GM23338 (cell line): ENCODE measurements around the gene NLK. TPM values are rescaled to one million over a fixed set of nuclear protein-coding genes. Genes with fewer than 3 reads are reported as not detected.

Experiments used
- ATAC-seq: fragments of 200-7000 bp; cut with Tn5 transposase; 3 replicates; pipeline ENCODE4 v1.9.1; 2020
- DNase-seq: peaks from one replicate; pipeline ENCODE4 v3.0.0-alpha.2; 2015; ENCODE audit warnings: low spot score
- H2AFZ ChIP-seq: fragments of 200-600 bp; sonication (generic); 2 replicates; pipeline ENCODE4 v1.8.0; 2016; ENCODE audit warnings: antibody characterized with exemption, mild to moderate bottlenecking, moderate library complexity
- H3F3A ChIP-seq: fragments of 200-600 bp; sonication (generic); replicated peaks from 2 replicates; pipeline ENCODE4 v1.8.0; 2017; ENCODE audit warnings: antibody characterized with exemption, mixed run types, low read depth
- H3K27ac ChIP-seq: fragments of 200-600 bp; sonication (generic); 2 replicates; pipeline ENCODE4 v1.6.1; 2016; ENCODE audit warnings: low read depth
- H3K27me3 ChIP-seq: fragments of 200-600 bp; sonication (generic); 2 replicates; pipeline ENCODE4 v1.8.0; 2016; ENCODE audit warnings: mild to moderate bottlenecking, mixed run types, moderate library complexity; ENCODE audit not compliant: insufficient read depth
- H3K36me3 ChIP-seq: fragments of 200-600 bp; sonication (generic); 2 replicates; pipeline ENCODE4 v1.8.0; 2016; ENCODE audit warnings: mild to moderate bottlenecking; ENCODE audit not compliant: insufficient read depth
- H3K4me1 ChIP-seq: fragments of 200-600 bp; sonication (generic); 2 replicates; pipeline ENCODE4 v1.8.0; 2016; ENCODE audit warnings: mild to moderate bottlenecking, moderate library complexity; ENCODE audit not compliant: insufficient read depth
- H3K4me2 ChIP-seq: fragments of 200-600 bp; sonication (generic); 2 replicates; pipeline ENCODE4 v1.7.1; 2017; ENCODE audit warnings: mixed run types
- H3K4me3 ChIP-seq: fragments of 200-600 bp; sonication (generic); 2 replicates; pipeline ENCODE4 v1.6.1; 2016; ENCODE audit warnings: mixed run types
- H3K79me2 ChIP-seq: fragments of 200-600 bp; sonication (generic); replicated peaks from 2 replicates; pipeline ENCODE4 v1.8.0; 2017; ENCODE audit warnings: mild to moderate bottlenecking; ENCODE audit not compliant: insufficient read depth
- H3K9me2 ChIP-seq: fragments of 200-600 bp; sonication (generic); 2 replicates; pipeline ENCODE4 v1.8.0; 2017; ENCODE audit not compliant: insufficient read depth
- H4K20me1 ChIP-seq: fragments of 200-600 bp; sonication (generic); replicated peaks from 2 replicates; pipeline ENCODE4 v1.8.0; 2017; ENCODE audit warnings: mild to moderate bottlenecking; ENCODE audit not compliant: insufficient read depth
- H3K27ac Mint-ChIP-seq: 2 replicates; pipeline ENCODE4 v1.8.0; 2020; ENCODE audit warnings: inconsistent platforms, mild to moderate bottlenecking, moderate library complexity, mixed read lengths
- H3K27me3 Mint-ChIP-seq: 3 replicates; pipeline ENCODE4 v1.8.0; 2022; ENCODE audit warnings: low read depth, mild to moderate bottlenecking, moderate library complexity, mixed read lengths, inconsistent platforms; ENCODE audit not compliant: insufficient read depth, poor library complexity
- H3K36me3 Mint-ChIP-seq: 3 replicates; pipeline ENCODE4 v1.8.0; 2021; ENCODE audit warnings: low read depth, mild to moderate bottlenecking, inconsistent platforms, moderate library complexity, mixed read lengths
- H3K4me1 Mint-ChIP-seq: 3 replicates; pipeline ENCODE4 v1.8.0; 2020; ENCODE audit warnings: mild to moderate bottlenecking, inconsistent platforms, mixed read lengths
- H3K4me3 Mint-ChIP-seq: 3 replicates; pipeline ENCODE4 v1.8.0; 2021; ENCODE audit warnings: moderate library complexity, mild to moderate bottlenecking, inconsistent platforms, mixed read lengths
- H3K9me3 Mint-ChIP-seq: 3 replicates; pipeline ENCODE4 v1.8.0; 2020; ENCODE audit warnings: moderate library complexity, mild to moderate bottlenecking, inconsistent platforms, mixed read lengths
- CREB1 ChIP-seq: fragments of 250-450 bp; sonication (Bioruptor Pico); IDR thresholded peaks from 2 replicates; pipeline ENCODE4 v1.5.0; 2020; ENCODE audit warnings: low read depth, mild to moderate bottlenecking, moderate library complexity
- CTCF ChIP-seq, 2 experiments: fragments of 200-600 bp in 1 of 2; sonication (generic) in 1 of 2; conservative IDR thresholded peaks; 2 replicates each; pipeline versions ENCODE4 v1.5.1 to v1.6.1; 2016 to 2017; ENCODE audit warnings: antibody characterized with exemption in 2 of 2, low read depth in 2 of 2, mild to moderate bottlenecking in 2 of 2, moderate library complexity in 1 of 2
- EZH2 ChIP-seq: fragments of 200-600 bp; sonication (generic); IDR thresholded peaks from one replicate; pipeline ENCODE4 v1.8.0; 2017; ENCODE audit warnings: antibody characterized with exemption, mild to moderate bottlenecking, low read depth; ENCODE audit not compliant: unreplicated experiment
- EZH2phosphoT487 ChIP-seq: fragments of 200-600 bp; sonication (generic); IDR thresholded peaks from one replicate; pipeline ENCODE4 v1.8.1; 2018; ENCODE audit warnings: antibody characterized with exemption; ENCODE audit not compliant: unreplicated experiment
- JUNB ChIP-seq: IDR thresholded peaks from one replicate; pipeline ENCODE4 v1.6.1; 2016; ENCODE audit warnings: antibody characterized with exemption; ENCODE audit not compliant: unreplicated experiment
- NANOG ChIP-seq: IDR thresholded peaks from 2 replicates; pipeline ENCODE4 v1.6.1; 2016; ENCODE audit warnings: antibody characterized with exemption, borderline replicate concordance
- POLR2AphosphoS5 ChIP-seq: IDR thresholded peaks from 2 replicates; pipeline ENCODE4 v1.6.1; 2016; ENCODE audit warnings: antibody characterized with exemption, low read depth
- STAT1 ChIP-seq: IDR thresholded peaks from one replicate; pipeline ENCODE4 v1.6.1; 2016; ENCODE audit warnings: antibody characterized with exemption; ENCODE audit not compliant: unreplicated experiment
- ZNF114 ChIP-seq: fragments of 250-450 bp; sonication (Bioruptor Pico); IDR thresholded peaks from 2 replicates; pipeline ENCODE4 v1.5.0; 2020; ENCODE audit warnings: mild to moderate bottlenecking, moderate library complexity
- ZNF331 ChIP-seq: fragments of 250-450 bp; sonication (Bioruptor Pico); IDR thresholded peaks from 2 replicates; pipeline ENCODE4 v1.5.0; 2020; ENCODE audit warnings: low read depth, mild to moderate bottlenecking, moderate library complexity
- ZNF462 ChIP-seq: fragments of 250-450 bp; sonication (Bioruptor Pico); IDR thresholded peaks from 2 replicates; pipeline ENCODE4 v1.5.0; 2020; ENCODE audit warnings: mild to moderate bottlenecking, moderate library complexity
- polyA plus RNA-seq: library from polyadenylated mRNA; unstranded; fragments of >200 nt; fragmentation: Nextera tagmentation; extraction: Ambion mirVana; gene quantifications from 2 replicates; pipeline ENCODE4 v1.2.1, GENCODE V29; 2016
- total RNA-seq: library from RNA; depleted of rRNA; stranded (reverse); fragments of >200 nt; shearing (Covaris generic); gene quantifications from 2 replicates; pipeline ENCODE4 v1.2.3, GENCODE V29; 2014
- TF ChIP-seq, protein P1 (sequence below): IDR thresholded peaks from one replicate; pipeline ENCODE4 v1.6.1; 2018; ENCODE audit warnings: antibody characterized with exemption; ENCODE audit not compliant: unreplicated experiment
- TF ChIP-seq, protein P2 (sequence below): IDR thresholded peaks from 2 replicates; pipeline ENCODE4 v1.6.1; 2016; ENCODE audit warnings: antibody characterized with exemption

Gene NLK
- total and polyA plus RNA-seq, 2 experiments from 2014 or later: 34.7 to 78.5 TPM

- Histone ChIP-seq H3K27me3 (no peaks in the 10 kb centered on the region), H3K9me2 (no peaks in the 10 kb centered on the region), H2AFZ (no peak overlapping the region), H3K4me1 (peaks cover 93% of the 10 kb centered on the region), H4K20me1 (peaks cover 26% of the 10 kb centered on the region; the same call in 1 of the 2 replicates), H3K4me3 (no peak overlapping the region), H3K36me3 (no peaks in the 10 kb centered on the region), H3K27ac (no peak overlapping the region), H3K4me2 (no peak overlapping the region), H3K79me2 (peaks cover 100% of the 10 kb centered on the region), H3F3A (no peaks in the 10 kb centered on the region)
- H3K27ac Mint-ChIP-seq: 0 out of 2 replicates have a peak overlapping the region, but pooled peaks have one; percentile 37
- H3K4me3 Mint-ChIP-seq: no peak overlapping the region
- no peaks in the 10 kb centered on the region for H3K27me3 Mint-ChIP-seq
- H3K9me3 Mint-ChIP-seq: no peaks in the 10 kb centered on the region
- DNase-seq (no peak), ATAC-seq (no peak)
- peaks cover 86% of the 10 kb centered on the region for H3K4me1 Mint-ChIP-seq
- TF ChIP-seq NANOG: no peak
- no peak for TF ChIP-seq ZNF331 (CRISPR knock-in tag)
- TF ChIP-seq, protein P1, sequence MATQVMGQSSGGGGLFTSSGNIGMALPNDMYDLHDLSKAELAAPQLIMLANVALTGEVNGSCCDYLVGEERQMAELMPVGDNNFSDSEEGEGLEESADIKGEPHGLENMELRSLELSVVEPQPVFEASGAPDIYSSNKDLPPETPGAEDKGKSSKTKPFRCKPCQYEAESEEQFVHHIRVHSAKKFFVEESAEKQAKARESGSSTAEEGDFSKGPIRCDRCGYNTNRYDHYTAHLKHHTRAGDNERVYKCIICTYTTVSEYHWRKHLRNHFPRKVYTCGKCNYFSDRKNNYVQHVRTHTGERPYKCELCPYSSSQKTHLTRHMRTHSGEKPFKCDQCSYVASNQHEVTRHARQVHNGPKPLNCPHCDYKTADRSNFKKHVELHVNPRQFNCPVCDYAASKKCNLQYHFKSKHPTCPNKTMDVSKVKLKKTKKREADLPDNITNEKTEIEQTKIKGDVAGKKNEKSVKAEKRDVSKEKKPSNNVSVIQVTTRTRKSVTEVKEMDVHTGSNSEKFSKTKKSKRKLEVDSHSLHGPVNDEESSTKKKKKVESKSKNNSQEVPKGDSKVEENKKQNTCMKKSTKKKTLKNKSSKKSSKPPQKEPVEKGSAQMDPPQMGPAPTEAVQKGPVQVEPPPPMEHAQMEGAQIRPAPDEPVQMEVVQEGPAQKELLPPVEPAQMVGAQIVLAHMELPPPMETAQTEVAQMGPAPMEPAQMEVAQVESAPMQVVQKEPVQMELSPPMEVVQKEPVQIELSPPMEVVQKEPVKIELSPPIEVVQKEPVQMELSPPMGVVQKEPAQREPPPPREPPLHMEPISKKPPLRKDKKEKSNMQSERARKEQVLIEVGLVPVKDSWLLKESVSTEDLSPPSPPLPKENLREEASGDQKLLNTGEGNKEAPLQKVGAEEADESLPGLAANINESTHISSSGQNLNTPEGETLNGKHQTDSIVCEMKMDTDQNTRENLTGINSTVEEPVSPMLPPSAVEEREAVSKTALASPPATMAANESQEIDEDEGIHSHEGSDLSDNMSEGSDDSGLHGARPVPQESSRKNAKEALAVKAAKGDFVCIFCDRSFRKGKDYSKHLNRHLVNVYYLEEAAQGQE: no peak
- TF ChIP-seq CTCF (conservative IDR thresholded peaks at IDR 0.05; ENCODE audit: low read depth in 2 of 2): no peak
- TF ChIP-seq, protein P2, sequence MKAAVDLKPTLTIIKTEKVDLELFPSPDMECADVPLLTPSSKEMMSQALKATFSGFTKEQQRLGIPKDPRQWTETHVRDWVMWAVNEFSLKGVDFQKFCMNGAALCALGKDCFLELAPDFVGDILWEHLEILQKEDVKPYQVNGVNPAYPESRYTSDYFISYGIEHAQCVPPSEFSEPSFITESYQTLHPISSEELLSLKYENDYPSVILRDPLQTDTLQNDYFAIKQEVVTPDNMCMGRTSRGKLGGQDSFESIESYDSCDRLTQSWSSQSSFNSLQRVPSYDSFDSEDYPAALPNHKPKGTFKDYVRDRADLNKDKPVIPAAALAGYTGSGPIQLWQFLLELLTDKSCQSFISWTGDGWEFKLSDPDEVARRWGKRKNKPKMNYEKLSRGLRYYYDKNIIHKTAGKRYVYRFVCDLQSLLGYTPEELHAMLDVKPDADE: no peak
- TF ChIP-seq ZNF114 (CRISPR knock-in tag): no peak
- no peak for TF ChIP-seq EZH2phosphoT487
- TF ChIP-seq CREB1 (CRISPR knock-in tag): no peak
- TF ChIP-seq POLR2AphosphoS5: no peak
- no peak for TF ChIP-seq ZNF462 (CRISPR knock-in tag)
- no peak for TF ChIP-seq STAT1
- TF ChIP-seq EZH2: no peak
- TF ChIP-seq JUNB: no peak
- H3K36me3 Mint-ChIP-seq: peaks cover 4% of the 10 kb centered on the region; the same call in 2 of the 3 replicates
Observed at GRCh38 chr17:28049071-28049470, 6.6 kb downstream of the NLK start.
